ENCODE measurements around the gene FAT1.

DNA sequence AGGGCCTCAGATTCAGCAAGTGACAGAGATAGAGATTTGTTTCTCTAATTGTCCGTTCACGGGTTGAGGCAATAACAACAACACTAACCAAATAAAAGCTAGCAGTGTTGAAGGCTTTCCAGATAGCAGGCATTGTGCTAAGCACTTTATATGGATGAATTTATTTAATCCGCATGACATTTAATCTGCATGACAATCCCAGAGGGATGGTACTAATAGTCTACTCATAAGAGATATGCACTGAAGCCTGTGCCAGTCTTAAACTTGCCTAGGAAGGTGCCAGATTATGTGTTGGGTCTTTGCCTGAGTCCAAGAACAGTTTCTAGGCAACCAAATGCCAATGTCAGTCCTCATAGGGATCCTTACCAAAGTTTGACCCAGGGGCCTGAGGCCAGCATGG is 37.7 kb upstream of the FAT1 start:
- TF ChIP-seq, protein P1, sequence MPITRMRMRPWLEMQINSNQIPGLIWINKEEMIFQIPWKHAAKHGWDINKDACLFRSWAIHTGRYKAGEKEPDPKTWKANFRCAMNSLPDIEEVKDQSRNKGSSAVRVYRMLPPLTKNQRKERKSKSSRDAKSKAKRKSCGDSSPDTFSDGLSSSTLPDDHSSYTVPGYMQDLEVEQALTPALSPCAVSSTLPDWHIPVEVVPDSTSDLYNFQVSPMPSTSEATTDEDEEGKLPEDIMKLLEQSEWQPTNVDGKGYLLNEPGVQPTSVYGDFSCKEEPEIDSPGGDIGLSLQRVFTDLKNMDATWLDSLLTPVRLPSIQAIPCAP (CRISPR knock-in tag; IDR thresholded peaks at IDR 0.05; ENCODE audit: borderline replicate concordance), result no peak
- TF ChIP-seq, protein P2, sequence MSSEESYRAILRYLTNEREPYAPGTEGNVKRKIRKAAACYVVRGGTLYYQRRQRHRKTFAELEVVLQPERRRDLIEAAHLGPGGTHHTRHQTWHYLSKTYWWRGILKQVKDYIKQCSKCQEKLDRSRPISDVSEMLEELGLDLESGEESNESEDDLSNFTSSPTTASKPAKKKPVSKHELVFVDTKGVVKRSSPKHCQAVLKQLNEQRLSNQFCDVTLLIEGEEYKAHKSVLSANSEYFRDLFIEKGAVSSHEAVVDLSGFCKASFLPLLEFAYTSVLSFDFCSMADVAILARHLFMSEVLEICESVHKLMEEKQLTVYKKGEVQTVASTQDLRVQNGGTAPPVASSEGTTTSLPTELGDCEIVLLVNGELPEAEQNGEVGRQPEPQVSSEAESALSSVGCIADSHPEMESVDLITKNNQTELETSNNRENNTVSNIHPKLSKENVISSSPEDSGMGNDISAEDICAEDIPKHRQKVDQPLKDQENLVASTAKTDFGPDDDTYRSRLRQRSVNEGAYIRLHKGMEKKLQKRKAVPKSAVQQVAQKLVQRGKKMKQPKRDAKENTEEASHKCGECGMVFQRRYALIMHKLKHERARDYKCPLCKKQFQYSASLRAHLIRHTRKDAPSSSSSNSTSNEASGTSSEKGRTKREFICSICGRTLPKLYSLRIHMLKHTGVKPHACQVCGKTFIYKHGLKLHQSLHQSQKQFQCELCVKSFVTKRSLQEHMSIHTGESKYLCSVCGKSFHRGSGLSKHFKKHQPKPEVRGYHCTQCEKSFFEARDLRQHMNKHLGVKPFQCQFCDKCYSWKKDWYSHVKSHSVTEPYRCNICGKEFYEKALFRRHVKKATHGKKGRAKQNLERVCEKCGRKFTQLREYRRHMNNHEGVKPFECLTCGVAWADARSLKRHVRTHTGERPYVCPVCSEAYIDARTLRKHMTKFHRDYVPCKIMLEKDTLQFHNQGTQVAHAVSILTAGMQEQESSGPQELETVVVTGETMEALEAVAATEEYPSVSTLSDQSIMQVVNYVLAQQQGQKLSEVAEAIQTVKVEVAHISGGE (CRISPR knock-in tag; IDR thresholded peaks at IDR 0.05), result no peak
- TF ChIP-seq, protein P3, sequence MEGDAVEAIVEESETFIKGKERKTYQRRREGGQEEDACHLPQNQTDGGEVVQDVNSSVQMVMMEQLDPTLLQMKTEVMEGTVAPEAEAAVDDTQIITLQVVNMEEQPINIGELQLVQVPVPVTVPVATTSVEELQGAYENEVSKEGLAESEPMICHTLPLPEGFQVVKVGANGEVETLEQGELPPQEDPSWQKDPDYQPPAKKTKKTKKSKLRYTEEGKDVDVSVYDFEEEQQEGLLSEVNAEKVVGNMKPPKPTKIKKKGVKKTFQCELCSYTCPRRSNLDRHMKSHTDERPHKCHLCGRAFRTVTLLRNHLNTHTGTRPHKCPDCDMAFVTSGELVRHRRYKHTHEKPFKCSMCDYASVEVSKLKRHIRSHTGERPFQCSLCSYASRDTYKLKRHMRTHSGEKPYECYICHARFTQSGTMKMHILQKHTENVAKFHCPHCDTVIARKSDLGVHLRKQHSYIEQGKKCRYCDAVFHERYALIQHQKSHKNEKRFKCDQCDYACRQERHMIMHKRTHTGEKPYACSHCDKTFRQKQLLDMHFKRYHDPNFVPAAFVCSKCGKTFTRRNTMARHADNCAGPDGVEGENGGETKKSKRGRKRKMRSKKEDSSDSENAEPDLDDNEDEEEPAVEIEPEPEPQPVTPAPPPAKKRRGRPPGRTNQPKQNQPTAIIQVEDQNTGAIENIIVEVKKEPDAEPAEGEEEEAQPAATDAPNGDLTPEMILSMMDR (IDR thresholded peaks at IDR 0.05 in 2 of 3, conservative IDR thresholded peaks at IDR 0.05 in 1 of 3; ENCODE audit: insufficient read depth in 2 of 3, low read depth in 1 of 3, low read length in 3 of 3), result no peak
